IPS-20b (cell line): ENCODE measurements around the gene OR13J1.
"Not testable (repeated sequence)": the region's sequence is repeated elsewhere in the genome, so short reads cannot be mapped to it uniquely, and the experiment has no call there.

Experiments used
- H3K27ac ChIP-seq: one replicate; pipeline ENCODE4 v1.5.1; 2013; ENCODE audit warnings: low read length
- H3K27me3 ChIP-seq: 2 replicates; pipeline ENCODE4 v1.6.1; 2013; ENCODE audit warnings: mild to moderate bottlenecking, low read length, inconsistent platforms; ENCODE audit not compliant: insufficient read depth
- H3K36me3 ChIP-seq: 2 replicates; pipeline ENCODE4 v1.6.1; 2013; ENCODE audit warnings: low read depth, mild to moderate bottlenecking, inconsistent platforms, low read length, moderate library complexity; ENCODE audit not compliant: insufficient read depth
- H3K4me1 ChIP-seq: 2 replicates; pipeline ENCODE4 v1.6.1; 2013; ENCODE audit warnings: mild to moderate bottlenecking, control low read depth, inconsistent platforms, low read length, moderate library complexity; ENCODE audit not compliant: insufficient read depth
- H3K4me3 ChIP-seq: 2 replicates; pipeline ENCODE4 v1.5.1; 2013; ENCODE audit warnings: mild to moderate bottlenecking, low read length, inconsistent platforms
- H3K9ac ChIP-seq: 2 replicates; pipeline ENCODE4 v1.6.1; 2013; ENCODE audit warnings: low read depth, mild to moderate bottlenecking, inconsistent platforms, low read length, moderate library complexity
- H3K9me3 ChIP-seq: 2 replicates; pipeline ENCODE4 v1.6.1; 2013; ENCODE audit warnings: mild to moderate bottlenecking, low read depth, low read length, inconsistent platforms; ENCODE audit not compliant: insufficient read depth

The OR13J1 gene

GRCh38 chr9:35898337-35898736 lies 28.1 kb upstream of the OR13J1 start:
- H3K36me3 ChIP-seq, result no peaks in the 10 kb centered on the region
- no peaks in the 10 kb centered on the region for H3K9me3 ChIP-seq
- H3K27ac ChIP-seq, result no peak overlapping the region
- no peak overlapping the region for H3K9ac ChIP-seq
- H3K4me3 ChIP-seq, result no peak overlapping the region
- H3K4me1 ChIP-seq, result no peaks in the 10 kb centered on the region
- no peaks in the 10 kb centered on the region for H3K27me3 ChIP-seq

GRCh38 chr9:35897376-35898099 lies 27.3 kb upstream of the OR13J1 start:
- not testable (repeated sequence) for H3K4me3 ChIP-seq, H3K9ac ChIP-seq, H3K9me3 ChIP-seq, H3K36me3 ChIP-seq, H3K27me3 ChIP-seq, H3K4me1 ChIP-seq, H3K27ac ChIP-seq

GRCh38 chr9:35896570-35896969 lies 26.4 kb upstream of the OR13J1 start:
- no peaks in the 10 kb centered on the region for H3K9me3 ChIP-seq
- no peak overlapping the region for H3K4me3 ChIP-seq
- no peak overlapping the region for H3K9ac ChIP-seq
- no peaks in the 10 kb centered on the region for H3K4me1 ChIP-seq
- H3K27me3 ChIP-seq, result no peaks in the 10 kb centered on the region; the same call in 1 of the 2 replicates
- H3K36me3 ChIP-seq, result no peaks in the 10 kb centered on the region
- H3K27ac ChIP-seq, result no peak overlapping the region

GRCh38 chr9:35892051-35892450 lies 21.9 kb upstream of the OR13J1 start:
- Histone ChIP-seq H3K9me3 (no peaks in the 10 kb centered on the region), H3K36me3 (no peaks in the 10 kb centered on the region), H3K9ac (no peak overlapping the region), H3K4me1 (no peaks in the 10 kb centered on the region), H3K27me3 (no peaks in the 10 kb centered on the region; the same call in 1 of the 2 replicates), H3K27ac (no peak overlapping the region), H3K4me3 (no peak overlapping the region)

GRCh38 chr9:35891646-35892045 lies 21.4 kb upstream of the OR13J1 start:
- no peaks in the 10 kb centered on the region for H3K4me1 ChIP-seq
- no peaks in the 10 kb centered on the region; the same call in 1 of the 2 replicates for H3K27me3 ChIP-seq
- H3K9ac ChIP-seq, result no peak overlapping the region
- no peak overlapping the region for H3K4me3 ChIP-seq
- no peak overlapping the region for H3K27ac ChIP-seq
- H3K36me3 ChIP-seq, result no peaks in the 10 kb centered on the region
- no peaks in the 10 kb centered on the region for H3K9me3 ChIP-seq

GRCh38 chr9:35884908-35885307 lies 14.7 kb upstream of the OR13J1 start:
- H3K36me3 ChIP-seq, H3K4me3 ChIP-seq, H3K9me3 ChIP-seq, H3K9ac ChIP-seq, H3K4me1 ChIP-seq, H3K27ac ChIP-seq, H3K27me3 ChIP-seq: not testable (repeated sequence)

- no peak overlapping the region for H3K9ac ChIP-seq
Observed at GRCh38 chr9:35882996-35883395, 12.8 kb upstream of the OR13J1 start.

GRCh38 chr9:35882263-35882848 lies 12.2 kb upstream of the OR13J1 start:
- no peak overlapping the region for H3K9ac ChIP-seq
- no peaks in the 10 kb centered on the region for H3K27me3 ChIP-seq
- no peak overlapping the region for H3K4me3 ChIP-seq
- no peaks in the 10 kb centered on the region for H3K4me1 ChIP-seq
- no peak overlapping the region for H3K27ac ChIP-seq
- no peaks in the 10 kb centered on the region for H3K36me3 ChIP-seq
- 0 out of 2 replicates have a peak, but pooled peaks cover under 1% of the 10 kb centered on the region for H3K9me3 ChIP-seq

More at GRCh38 chr9:35882996-35883395, 12.8 kb upstream of the OR13J1 start:
- no peaks in the 10 kb centered on the region for H3K4me1 ChIP-seq
- H3K27me3 ChIP-seq, result no peaks in the 10 kb centered on the region
- no peaks in the 10 kb centered on the region for H3K36me3 ChIP-seq
- no peaks in the 10 kb centered on the region for H3K9me3 ChIP-seq
- H3K4me3 ChIP-seq, result no peak overlapping the region
- H3K27ac ChIP-seq, result no peak overlapping the region

GRCh38 chr9:35872505-35872904 lies 2.3 kb upstream of the OR13J1 start:
- H3K36me3 ChIP-seq, result no peaks in the 10 kb centered on the region
- H3K4me1 ChIP-seq, result no peaks in the 10 kb centered on the region
- H3K9me3 ChIP-seq, result peaks cover 16% of the 10 kb centered on the region
- no peaks in the 10 kb centered on the region for H3K27me3 ChIP-seq
- H3K27ac ChIP-seq, result no peak overlapping the region
- no peak overlapping the region for H3K9ac ChIP-seq
- H3K4me3 ChIP-seq, result no peak overlapping the region

GRCh38 chr9:35871545-35871944 lies 1.3 kb upstream of the OR13J1 start:
- no peaks in the 10 kb centered on the region for H3K4me1 ChIP-seq
- H3K4me3 ChIP-seq, result no peak overlapping the region
- no peak overlapping the region for H3K9ac ChIP-seq
- no peaks in the 10 kb centered on the region for H3K27me3 ChIP-seq
- peaks cover 8% of the 10 kb centered on the region for H3K9me3 ChIP-seq
- H3K27ac ChIP-seq, result no peak overlapping the region
- no peaks in the 10 kb centered on the region for H3K36me3 ChIP-seq

GRCh38 chr9:35869621-35870216 lies 482 bp downstream of the OR13J1 start:
- H3K9ac ChIP-seq, result no peak overlapping the region
- H3K9me3 ChIP-seq, result no peaks in the 10 kb centered on the region; the same call in 1 of the 2 replicates
- no peaks in the 10 kb centered on the region for H3K27me3 ChIP-seq
- no peak overlapping the region for H3K27ac ChIP-seq
- H3K4me3 ChIP-seq, result no peak overlapping the region
- H3K36me3 ChIP-seq, result no peaks in the 10 kb centered on the region
- no peaks in the 10 kb centered on the region for H3K4me1 ChIP-seq

- Histone ChIP-seq H3K27ac (no peak overlapping the region), H3K9ac (no peak overlapping the region), H3K9me3 (no peaks in the 10 kb centered on the region; the same call in 1 of the 2 replicates), H3K27me3 (no peaks in the 10 kb centered on the region), H3K4me1 (no peaks in the 10 kb centered on the region), H3K4me3 (no peak overlapping the region), H3K36me3 (no peaks in the 10 kb centered on the region)
Observed at GRCh38 chr9:35868933-35869332, 1.3 kb downstream of the OR13J1 start.
